NT2/D1 (cell line): ENCODE data around the gene RTRAF.

Source experiments
- DNase-seq: peaks from one replicate; pipeline ENCODE4 v3.0.0-alpha.2; 2011; ENCODE audit warnings: low read depth, low spot score
- H3K27me3 ChIP-seq: 2 replicates; pipeline ENCODE4 v1.6.0; 2011; ENCODE audit warnings: mild to moderate bottlenecking; ENCODE audit not compliant: insufficient read length, insufficient read depth
- H3K36me3 ChIP-seq: 2 replicates; pipeline ENCODE4 v1.6.1; 2011; ENCODE audit warnings: mild to moderate bottlenecking, low read length, mixed read lengths; ENCODE audit not compliant: insufficient read depth, insufficient read length
- H3K4me1 ChIP-seq: 2 replicates; pipeline ENCODE4 v1.5.1; 2011; ENCODE audit not compliant: insufficient read depth, insufficient read length
- H3K4me3 ChIP-seq: 2 replicates; pipeline ENCODE4 v1.5.1; 2011; ENCODE audit warnings: low read depth; ENCODE audit not compliant: insufficient read length
- H3K9ac ChIP-seq: 2 replicates; pipeline ENCODE4 v1.6.0; 2011; ENCODE audit warnings: low read depth; ENCODE audit not compliant: insufficient read length
- H3K9me3 ChIP-seq: 2 replicates; pipeline ENCODE4 v1.5.1; 2011; ENCODE audit warnings: mild to moderate bottlenecking, low read length; ENCODE audit not compliant: insufficient read depth
- SUZ12 ChIP-seq: IDR thresholded peaks from 2 replicates; pipeline ENCODE4 v1.6.1; 2011; ENCODE audit not compliant: insufficient read length, insufficient read depth; ENCODE audit errors: extremely low read depth
- YY1 ChIP-seq: IDR thresholded peaks from 2 replicates; pipeline ENCODE4 v1.6.1; 2011; ENCODE audit not compliant: insufficient read length, insufficient read depth
- ZNF274 ChIP-seq: IDR thresholded peaks from 2 replicates; pipeline ENCODE4 v1.6.1; 2011; ENCODE audit warnings: mild to moderate bottlenecking, low read depth, low read length

The RTRAF gene

DNA sequence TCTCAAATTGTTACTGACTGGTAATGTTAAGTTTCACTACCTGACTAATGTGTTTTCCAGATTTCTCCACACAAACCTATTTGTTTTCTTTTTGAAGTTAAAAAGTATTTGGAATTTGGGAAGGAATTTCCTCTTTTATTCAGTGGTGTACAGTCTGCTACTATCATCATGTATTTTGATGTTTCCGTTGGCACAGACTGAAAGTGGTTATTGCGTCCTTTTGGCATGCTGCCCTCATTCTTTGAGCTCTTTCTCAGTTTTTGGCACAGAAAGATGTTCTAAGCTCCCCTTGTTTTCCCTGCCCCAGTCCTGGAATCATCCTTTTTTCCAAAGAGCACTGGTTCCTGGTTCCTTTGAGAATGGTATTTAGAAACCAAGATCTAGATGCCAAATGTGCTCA, 31.4 kb upstream of the RTRAF start:
- Histone ChIP-seq H3K9ac (no peak overlapping the region), H3K27me3 (no peaks in the 10 kb centered on the region), H3K4me1 (no peaks in the 10 kb centered on the region), H3K36me3 (no peaks in the 10 kb centered on the region), H3K4me3 (no peak overlapping the region), H3K9me3 (peaks cover 12% of the 10 kb centered on the region; the same call in 1 of the 2 replicates)
- TF ChIP-seq SUZ12 (no peak), YY1 (no peak), ZNF274 (no peak)
- no peak for DNase-seq

DNA sequence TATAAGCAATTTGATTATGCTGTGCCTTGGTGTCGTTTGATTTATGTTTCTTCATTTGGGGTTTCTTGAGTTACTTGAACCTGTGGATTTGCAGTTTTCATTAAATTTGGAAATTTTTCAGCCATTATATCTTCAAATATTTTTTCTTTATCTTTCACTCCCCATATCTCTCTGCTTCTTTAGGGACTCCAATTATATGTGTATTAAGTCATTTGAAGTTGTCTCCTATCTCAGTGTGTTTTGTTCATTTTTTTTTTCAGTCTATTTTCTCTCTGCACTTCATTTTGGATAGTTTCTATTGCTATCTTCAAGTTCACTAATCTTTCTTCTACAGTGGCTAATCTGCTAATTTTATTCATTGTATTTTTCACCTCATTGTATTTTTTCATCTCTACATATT, 29.4 kb upstream of the RTRAF start:
- Histone ChIP-seq H3K36me3 (no peaks in the 10 kb centered on the region), H3K9me3 (peaks cover 12% of the 10 kb centered on the region; the same call in 1 of the 2 replicates), H3K9ac (no peak overlapping the region), H3K4me3 (no peak overlapping the region), H3K27me3 (no peaks in the 10 kb centered on the region), H3K4me1 (no peaks in the 10 kb centered on the region)
- TF ChIP-seq YY1 (no peak), ZNF274 (no peak), SUZ12 (no peak)
- no peak for DNase-seq

DNA sequence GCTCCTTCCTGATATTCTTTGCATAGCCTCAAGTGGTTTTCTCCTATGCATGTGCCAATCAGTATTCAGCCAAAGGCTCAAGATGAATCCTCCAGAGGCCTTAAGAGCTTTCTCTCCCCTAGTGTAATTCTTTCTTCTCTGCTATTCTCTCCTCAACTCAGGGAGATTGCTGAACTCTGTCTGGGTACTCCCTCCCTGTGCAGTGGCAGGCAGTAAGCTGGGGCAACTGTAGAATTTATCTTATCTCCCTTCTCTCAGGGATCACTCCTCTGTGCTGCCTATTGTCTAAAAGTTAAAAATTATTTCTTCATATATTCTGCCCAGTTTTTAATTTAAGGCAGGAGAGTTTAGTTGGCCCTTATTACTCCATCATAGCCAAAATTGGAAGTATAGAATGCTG, 28.5 kb upstream of the RTRAF start:
- no peak for DNase-seq
- Histone ChIP-seq H3K9ac (no peak overlapping the region), H3K4me3 (no peak overlapping the region), H3K9me3 (peaks cover 12% of the 10 kb centered on the region; the same call in 1 of the 2 replicates), H3K4me1 (no peaks in the 10 kb centered on the region), H3K36me3 (no peaks in the 10 kb centered on the region), H3K27me3 (no peaks in the 10 kb centered on the region)
- no peak for TF ChIP-seq ZNF274
- TF ChIP-seq YY1, result no peak
- TF ChIP-seq SUZ12, result no peak

DNA sequence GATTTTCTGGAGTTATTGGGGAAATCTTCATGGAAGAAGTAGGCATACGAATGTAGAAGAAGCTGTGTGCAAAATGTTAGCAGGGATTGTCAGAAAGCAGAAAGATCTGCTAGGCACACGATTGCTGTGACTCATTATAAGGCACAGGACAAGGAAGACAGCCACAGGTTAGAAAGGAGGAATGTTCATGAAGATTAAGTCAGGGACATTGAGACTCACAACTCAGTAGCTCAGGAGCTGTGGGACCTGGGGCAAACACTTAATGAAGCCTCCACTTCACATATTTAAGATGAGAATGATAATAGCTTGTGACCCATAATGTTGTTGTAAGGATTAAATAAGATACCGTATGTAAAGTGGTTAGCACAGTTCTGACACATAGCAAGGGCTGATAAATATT, 26.6 kb upstream of the RTRAF start:
- H3K9me3 ChIP-seq, result peaks cover 12% of the 10 kb centered on the region; the same call in 1 of the 2 replicates
- no peaks in the 10 kb centered on the region for H3K27me3 ChIP-seq
- DNase-seq, result no peak
- TF ChIP-seq ZNF274 (no peak), SUZ12 (no peak), YY1 (no peak)
- H3K9ac ChIP-seq, result no peak overlapping the region
- no peak overlapping the region for H3K4me3 ChIP-seq
- no peaks in the 10 kb centered on the region for H3K4me1 ChIP-seq
- no peaks in the 10 kb centered on the region for H3K36me3 ChIP-seq

DNA sequence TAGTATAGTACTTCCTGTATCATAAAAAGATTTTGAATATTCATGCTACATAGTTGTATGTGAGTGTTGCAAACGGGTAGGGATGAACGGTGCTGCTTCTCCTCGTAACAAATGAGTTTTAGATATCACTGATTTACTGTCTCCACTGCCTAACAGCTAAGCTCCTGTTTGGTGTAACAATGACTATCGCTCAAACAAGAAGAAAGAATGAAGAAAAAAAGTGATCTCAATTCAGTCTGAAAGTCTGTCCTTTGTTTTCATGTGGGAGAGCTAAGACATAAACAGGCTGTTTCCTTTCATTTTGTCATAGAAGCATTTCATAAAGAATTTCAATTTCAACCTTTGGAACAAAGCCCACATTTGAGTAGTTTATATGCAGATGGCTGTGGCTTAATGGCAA, 26.1 kb upstream of the RTRAF start:
- peaks cover 7% of the 10 kb centered on the region; the same call in 1 of the 2 replicates for H3K9me3 ChIP-seq
- no peak overlapping the region for H3K9ac ChIP-seq
- no peaks in the 10 kb centered on the region for H3K27me3 ChIP-seq
- TF ChIP-seq YY1, result no peak
- no peak for TF ChIP-seq ZNF274
- TF ChIP-seq SUZ12, result no peak
- no peak for DNase-seq
- H3K36me3 ChIP-seq, result no peaks in the 10 kb centered on the region
- H3K4me3 ChIP-seq, result no peak overlapping the region
- H3K4me1 ChIP-seq, result no peaks in the 10 kb centered on the region

DNA sequence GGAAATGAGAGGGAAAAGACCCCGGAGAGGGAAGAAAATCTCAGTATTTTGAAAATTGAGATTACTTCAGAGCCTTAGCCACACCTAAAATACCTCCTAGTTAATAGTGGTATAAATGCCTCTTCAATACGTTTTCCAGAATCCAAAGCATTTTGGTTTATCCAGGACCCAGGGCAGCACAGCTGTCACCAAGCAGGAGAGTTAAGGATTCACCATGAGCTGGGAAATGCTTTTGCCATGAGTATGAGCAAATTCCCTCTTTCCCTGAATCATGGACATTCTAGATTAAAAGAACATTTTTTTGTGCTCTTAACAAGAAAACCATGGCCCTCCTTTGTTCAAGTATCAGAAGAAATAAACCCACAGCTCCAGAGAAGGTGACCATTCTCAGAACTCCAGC, 21.8 kb upstream of the RTRAF start:
- H3K36me3 ChIP-seq, result no peaks in the 10 kb centered on the region
- H3K4me3 ChIP-seq, result no peak overlapping the region
- H3K27me3 ChIP-seq, result no peaks in the 10 kb centered on the region
- no peak for DNase-seq
- no peaks in the 10 kb centered on the region for H3K9me3 ChIP-seq
- no peak overlapping the region for H3K9ac ChIP-seq
- no peak for TF ChIP-seq SUZ12
- no peak for TF ChIP-seq ZNF274
- TF ChIP-seq YY1, result no peak
- no peaks in the 10 kb centered on the region for H3K4me1 ChIP-seq

DNA sequence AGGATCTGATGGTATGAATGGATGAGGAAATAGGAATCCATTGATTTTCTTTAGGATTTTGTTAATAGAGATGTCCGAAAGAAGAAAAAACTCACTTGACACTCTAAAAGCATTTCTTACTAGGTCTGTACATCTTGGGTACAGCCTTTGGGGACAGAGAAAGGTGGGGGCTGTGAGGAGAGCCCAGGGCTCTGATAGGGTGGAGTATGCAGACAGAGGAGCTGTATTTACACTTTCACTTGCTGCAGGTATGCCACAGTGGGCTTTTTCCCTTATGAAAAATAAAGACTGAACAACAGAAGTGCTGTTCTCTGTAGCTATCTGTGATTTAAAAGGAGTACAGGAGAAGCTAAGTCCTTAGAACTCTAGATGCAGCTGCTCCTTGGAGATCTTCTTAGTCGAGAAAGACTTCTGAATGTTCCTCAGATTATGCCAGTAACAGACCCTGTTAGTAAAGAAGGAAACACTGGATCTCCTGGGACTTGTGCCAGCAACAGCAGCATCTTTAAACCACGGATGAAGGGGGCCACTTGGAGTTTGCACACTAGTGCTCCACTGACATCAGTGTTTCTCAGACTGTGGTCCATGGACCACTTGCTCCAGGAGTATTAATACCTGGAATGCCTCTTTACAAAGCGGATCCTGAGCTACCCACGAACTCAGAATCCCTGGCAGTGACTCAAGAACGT, 19.4 kb upstream of the RTRAF start:
- no peaks in the 10 kb centered on the region for H3K9me3 ChIP-seq
- H3K4me3 ChIP-seq, result no peak overlapping the region
- H3K9ac ChIP-seq, result no peak overlapping the region
- H3K27me3 ChIP-seq, result no peaks in the 10 kb centered on the region
- DNase-seq, result no peak
- no peak for TF ChIP-seq ZNF274
- TF ChIP-seq SUZ12, result no peak
- TF ChIP-seq YY1, result no peak
- H3K4me1 ChIP-seq, result no peaks in the 10 kb centered on the region
- no peaks in the 10 kb centered on the region for H3K36me3 ChIP-seq

DNA sequence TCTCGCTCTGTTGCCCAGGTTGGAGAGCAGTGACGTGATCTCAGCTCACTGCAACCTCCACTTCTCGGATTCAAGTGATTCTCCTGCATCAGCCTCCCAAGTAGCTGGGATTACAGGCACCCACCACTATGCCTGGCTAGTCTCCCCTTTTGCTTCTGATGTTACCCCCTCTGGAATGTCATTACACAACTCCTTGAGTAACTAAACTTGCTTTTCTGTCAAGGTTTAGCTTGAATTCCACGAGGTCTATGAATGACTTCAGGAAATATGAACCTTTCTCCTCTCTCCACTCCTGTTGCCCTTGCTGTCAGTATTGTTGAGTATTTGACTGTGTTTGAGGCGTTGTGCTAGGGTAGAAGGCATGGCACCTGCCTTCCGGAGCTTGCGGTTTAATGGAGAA, 16.8 kb upstream of the RTRAF start:
- H3K9me3 ChIP-seq, result no peaks in the 10 kb centered on the region
- no peak overlapping the region for H3K9ac ChIP-seq
- DNase-seq, result no peak
- TF ChIP-seq ZNF274, result no peak
- no peak for TF ChIP-seq YY1
- TF ChIP-seq SUZ12, result no peak
- no peak overlapping the region for H3K4me3 ChIP-seq
- H3K36me3 ChIP-seq, result no peaks in the 10 kb centered on the region
- H3K4me1 ChIP-seq, result no peaks in the 10 kb centered on the region
- no peaks in the 10 kb centered on the region for H3K27me3 ChIP-seq
